H9 (cell line): ENCODE results near the gene GPR173. TPM values are rescaled to one million over a fixed set of nuclear protein-coding genes. Genes with fewer than 3 reads are reported as not detected.

Source experiments
- DNase-seq: peaks from one replicate; pipeline ENCODE4 v3.0.0-alpha.2; 2017
- H2AFZ ChIP-seq: one replicate; pipeline ENCODE4 v1.6.1; 2013; ENCODE audit warnings: mild to moderate bottlenecking, low read length, control low read depth, moderate library complexity
- H2AK5ac ChIP-seq: 2 replicates; pipeline ENCODE4 v1.6.1; 2013; ENCODE audit warnings: low read length, control low read depth, mixed read lengths; ENCODE audit not compliant: insufficient read length
- H2BK120ac ChIP-seq: one replicate; pipeline ENCODE4 v1.6.1; 2013; ENCODE audit warnings: low read depth, mild to moderate bottlenecking, low read length, control low read depth, inconsistent platforms; ENCODE audit not compliant: poor library complexity, severe bottlenecking
- H2BK12ac ChIP-seq: 2 replicates; pipeline ENCODE4 v1.6.1; 2013; ENCODE audit warnings: low read length, control low read depth, mixed read lengths, low read depth; ENCODE audit not compliant: insufficient read length
- H2BK15ac ChIP-seq: 2 replicates; pipeline ENCODE4 v1.6.1; 2013; ENCODE audit warnings: low read depth, low read length, control low read depth
- H2BK20ac ChIP-seq: one replicate; pipeline ENCODE4 v1.6.1; 2013; ENCODE audit warnings: low read depth, mild to moderate bottlenecking, low read length, control low read depth, inconsistent platforms; ENCODE audit not compliant: poor library complexity, severe bottlenecking
- H2BK5ac ChIP-seq: 2 replicates; pipeline ENCODE4 v1.6.1; 2013; ENCODE audit warnings: low read length, control low read depth, mixed read lengths; ENCODE audit not compliant: insufficient read length
- H3K14ac ChIP-seq: 2 replicates; pipeline ENCODE4 v1.6.1; 2013; ENCODE audit warnings: low read length, control low read depth; ENCODE audit not compliant: insufficient read depth
- H3K18ac ChIP-seq: 2 replicates; pipeline ENCODE4 v1.6.1; 2013; ENCODE audit warnings: low read depth, mild to moderate bottlenecking, mixed read lengths, low read length, control low read depth; ENCODE audit not compliant: insufficient read length
- H3K23ac ChIP-seq: 2 replicates; pipeline ENCODE4 v1.6.1; 2013; ENCODE audit warnings: low read length, control low read depth, mixed read lengths, low read depth; ENCODE audit not compliant: insufficient read length
- H3K23me2 ChIP-seq: 2 replicates; pipeline ENCODE4 v1.6.1; 2013; ENCODE audit warnings: low read depth, mild to moderate bottlenecking, mixed read lengths, low read length, control low read depth; ENCODE audit not compliant: insufficient read length, poor library complexity, severe bottlenecking
- H3K27ac ChIP-seq: 2 replicates; pipeline ENCODE4 v1.5.1; 2013; ENCODE audit warnings: low read length, control low read depth, mixed read lengths, low read depth; ENCODE audit not compliant: insufficient read length
- H3K27me3 ChIP-seq: 2 replicates; pipeline ENCODE4 v1.6.1; 2013; ENCODE audit warnings: low read length, control low read depth, inconsistent platforms; ENCODE audit not compliant: insufficient read depth
- H3K4ac ChIP-seq: 2 replicates; pipeline ENCODE4 v1.6.1; 2013; ENCODE audit warnings: low read depth, mild to moderate bottlenecking, control low read depth, inconsistent platforms, low read length, moderate library complexity
- H3K4me1 ChIP-seq: 2 replicates; pipeline ENCODE4 v1.6.1; 2013; ENCODE audit warnings: low read length, control low read depth, inconsistent platforms; ENCODE audit not compliant: insufficient read depth
- H3K4me2 ChIP-seq: 2 replicates; pipeline ENCODE4 v1.6.1; 2013; ENCODE audit warnings: low read length, control low read depth, mixed read lengths; ENCODE audit not compliant: insufficient read length, insufficient read depth
- H3K56ac ChIP-seq: 2 replicates; pipeline ENCODE4 v1.6.1; 2013; ENCODE audit warnings: low read depth, mild to moderate bottlenecking, mixed read lengths, low read length, control low read depth; ENCODE audit not compliant: insufficient read length
- H3K79me1 ChIP-seq: 2 replicates; pipeline ENCODE4 v1.6.1; 2013; ENCODE audit warnings: low read depth, mild to moderate bottlenecking, moderate library complexity, low read length, control low read depth, inconsistent platforms; ENCODE audit not compliant: insufficient read depth, poor library complexity, severe bottlenecking
- H3K79me2 ChIP-seq: 2 replicates; pipeline ENCODE4 v1.6.1; 2013; ENCODE audit warnings: low read length, control low read depth, inconsistent platforms; ENCODE audit not compliant: insufficient read depth
- H3K9ac ChIP-seq: 2 replicates; pipeline ENCODE4 v1.6.1; 2013; ENCODE audit warnings: low read length, control low read depth, mixed read lengths; ENCODE audit not compliant: insufficient read length; ENCODE audit errors: extremely low read depth
- H3K9me3 ChIP-seq: one replicate; pipeline ENCODE4 v1.6.1; 2013; ENCODE audit warnings: low read depth, low read length, inconsistent platforms; ENCODE audit not compliant: control insufficient read depth
- H3T11ph ChIP-seq: one replicate; pipeline ENCODE4 v1.6.1; 2013; ENCODE audit warnings: mild to moderate bottlenecking, low read length, control low read depth, inconsistent platforms
- H4K20me1 ChIP-seq: one replicate; pipeline ENCODE4 v1.6.1; 2013; ENCODE audit not compliant: control insufficient read depth, insufficient read length, insufficient read depth
- H4K5ac ChIP-seq: 2 replicates; pipeline ENCODE4 v1.6.1; 2013; ENCODE audit warnings: low read depth, mild to moderate bottlenecking, mixed read lengths, low read length, control low read depth; ENCODE audit not compliant: insufficient read length
- H4K8ac ChIP-seq: replicated peaks from 2 replicates; pipeline ENCODE4 v1.6.1; 2013; ENCODE audit warnings: low read length, control low read depth, mixed read lengths, low read depth; ENCODE audit not compliant: insufficient read length
- H4K91ac ChIP-seq: 2 replicates; pipeline ENCODE4 v1.6.1; 2013; ENCODE audit warnings: low read depth, mild to moderate bottlenecking, moderate library complexity, mixed read lengths, low read length, control low read depth; ENCODE audit not compliant: insufficient read length
- H3K27ac Mint-ChIP-seq, 3 experiments: 2 replicates in 2 of 3; 3 replicates in 1 of 3; pipeline ENCODE4 v1.8.0; 2020 to 2021; ENCODE audit warnings: mixed read lengths in 3 of 3, mild to moderate bottlenecking in 1 of 3, moderate library complexity in 1 of 3
- H3K27me3 Mint-ChIP-seq: 2 replicates; pipeline ENCODE4 v1.8.0; 2021; ENCODE audit warnings: low read depth, mild to moderate bottlenecking, moderate library complexity, mixed read lengths
- H3K36me3 Mint-ChIP-seq, 3 experiments: 2 replicates in 2 of 3; 3 replicates in 1 of 3; pipeline ENCODE4 v1.8.0; 2020 to 2021; ENCODE audit warnings: low read depth in 3 of 3, mixed read lengths in 3 of 3; ENCODE audit not compliant: insufficient read depth in 1 of 3
- H3K4me1 Mint-ChIP-seq, 2 experiments: 2 replicates each; pipeline ENCODE4 v1.8.0; 2020; ENCODE audit warnings: mixed read lengths in 2 of 2
- H3K4me3 Mint-ChIP-seq, 2 experiments: 2 replicates in 1 of 2; 3 replicates in 1 of 2; pipeline ENCODE4 v1.8.0; 2020 to 2021; ENCODE audit warnings: mild to moderate bottlenecking in 2 of 2, mixed read lengths in 2 of 2, moderate library complexity in 1 of 2
- H3K9me3 Mint-ChIP-seq, 2 experiments: 2 replicates in 1 of 2; 3 replicates in 1 of 2; pipeline ENCODE4 v1.8.0; 2020; ENCODE audit warnings: mild to moderate bottlenecking in 2 of 2, mixed read lengths in 2 of 2, moderate library complexity in 1 of 2
- CTCF ChIP-seq: fragments of 200-600 bp; sonication (generic); conservative IDR thresholded peaks from 3 replicates; pipeline ENCODE4 v1.8.0; 2021; ENCODE audit warnings: antibody characterized with exemption, mild to moderate bottlenecking
- WGBS: extraction: QIAGEN DNeasy Blood & Tissue Kit; methylation state at CpG from one replicate; pipeline ENCODE4 v1.1.7; 2013; ENCODE audit warnings: missing lambda C conversion rate, low lambda C conversion rate, mixed read lengths; ENCODE audit not compliant: insufficient read length; ENCODE audit errors: extremely low coverage; 5-methylcytosine and 5-hydroxymethylcytosine counted together
- total RNA-seq: library from RNA; stranded (reverse); gene quantifications from 2 replicates; pipeline ENCODE4 v1.2.1, GENCODE V29; 2021

Gene GPR173
- total RNA-seq, 1 experiment from 2014 or later = 5.4 TPM

- Histone ChIP-seq H3K79me1 (no peaks in the 10 kb centered on the region), H4K5ac (no peak overlapping the region), H4K91ac (no peak overlapping the region), H3K14ac (no peak overlapping the region), H3K4me1 (no peaks in the 10 kb centered on the region), H3K27ac (no peak overlapping the region), H3K23me2 (no peaks in the 10 kb centered on the region), H3K4ac (no peak overlapping the region), H2AFZ (no peak overlapping the region), H2BK20ac (no peak overlapping the region), H4K8ac (no peak overlapping the region), H3K9ac (no peak overlapping the region), H2AK5ac (no peak overlapping the region), H3K4me2 (no peak overlapping the region), H2BK15ac (no peak overlapping the region), H2BK12ac (no peak overlapping the region), H3K27me3 (no peaks in the 10 kb centered on the region), H3K9me3 (peaks cover 6% of the 10 kb centered on the region), H3K79me2 (no peaks in the 10 kb centered on the region), H3K56ac (no peak overlapping the region), H3K23ac (no peak overlapping the region), H2BK5ac (no peak overlapping the region), H3T11ph (no peak overlapping the region), H4K20me1 (no peaks in the 10 kb centered on the region), H3K18ac (no peak overlapping the region), H2BK120ac (no peak overlapping the region)
- no peak overlapping the region for H3K27ac Mint-ChIP-seq
- H3K27me3 Mint-ChIP-seq = no peaks in the 10 kb centered on the region; the same call in 1 of the 2 replicates
- H3K9me3 Mint-ChIP-seq = peaks cover 48 to 59% of the 10 kb centered on the region in 2 experiments
- no CpG with 5 or more reads among the region's 8 CpGs for WGBS
- TF ChIP-seq CTCF = no peak
- H3K4me3 Mint-ChIP-seq = no peak overlapping the region
- peaks cover 1 to 9% (median 6%) of the 10 kb centered on the region in 3 experiments; a peak in 4 of 7 replicates for H3K36me3 Mint-ChIP-seq
- H3K4me1 Mint-ChIP-seq = peaks cover 6 to 7% of the 10 kb centered on the region in 2 experiments
- no peak for DNase-seq
Measured at GRCh38 chrX:53022381-53022780, 26.2 kb upstream of the GPR173 start.
